HCEC 1CT (cell line): ENCODE results near the gene SMPDL3A.
A peak's percentile ranks its signal among the peaks of the same experiment; 100 is the strongest.
"Not testable (repeated sequence)": the region's sequence is repeated elsewhere in the genome, so short reads cannot be mapped to it uniquely, and the experiment has no call there.

ENCODE experiments used
- DNase-seq: peaks from one replicate; pipeline ENCODE4 v3.0.0-alpha.2; 2017

The SMPDL3A gene, protein sequence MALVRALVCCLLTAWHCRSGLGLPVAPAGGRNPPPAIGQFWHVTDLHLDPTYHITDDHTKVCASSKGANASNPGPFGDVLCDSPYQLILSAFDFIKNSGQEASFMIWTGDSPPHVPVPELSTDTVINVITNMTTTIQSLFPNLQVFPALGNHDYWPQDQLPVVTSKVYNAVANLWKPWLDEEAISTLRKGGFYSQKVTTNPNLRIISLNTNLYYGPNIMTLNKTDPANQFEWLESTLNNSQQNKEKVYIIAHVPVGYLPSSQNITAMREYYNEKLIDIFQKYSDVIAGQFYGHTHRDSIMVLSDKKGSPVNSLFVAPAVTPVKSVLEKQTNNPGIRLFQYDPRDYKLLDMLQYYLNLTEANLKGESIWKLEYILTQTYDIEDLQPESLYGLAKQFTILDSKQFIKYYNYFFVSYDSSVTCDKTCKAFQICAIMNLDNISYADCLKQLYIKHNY

DNA sequence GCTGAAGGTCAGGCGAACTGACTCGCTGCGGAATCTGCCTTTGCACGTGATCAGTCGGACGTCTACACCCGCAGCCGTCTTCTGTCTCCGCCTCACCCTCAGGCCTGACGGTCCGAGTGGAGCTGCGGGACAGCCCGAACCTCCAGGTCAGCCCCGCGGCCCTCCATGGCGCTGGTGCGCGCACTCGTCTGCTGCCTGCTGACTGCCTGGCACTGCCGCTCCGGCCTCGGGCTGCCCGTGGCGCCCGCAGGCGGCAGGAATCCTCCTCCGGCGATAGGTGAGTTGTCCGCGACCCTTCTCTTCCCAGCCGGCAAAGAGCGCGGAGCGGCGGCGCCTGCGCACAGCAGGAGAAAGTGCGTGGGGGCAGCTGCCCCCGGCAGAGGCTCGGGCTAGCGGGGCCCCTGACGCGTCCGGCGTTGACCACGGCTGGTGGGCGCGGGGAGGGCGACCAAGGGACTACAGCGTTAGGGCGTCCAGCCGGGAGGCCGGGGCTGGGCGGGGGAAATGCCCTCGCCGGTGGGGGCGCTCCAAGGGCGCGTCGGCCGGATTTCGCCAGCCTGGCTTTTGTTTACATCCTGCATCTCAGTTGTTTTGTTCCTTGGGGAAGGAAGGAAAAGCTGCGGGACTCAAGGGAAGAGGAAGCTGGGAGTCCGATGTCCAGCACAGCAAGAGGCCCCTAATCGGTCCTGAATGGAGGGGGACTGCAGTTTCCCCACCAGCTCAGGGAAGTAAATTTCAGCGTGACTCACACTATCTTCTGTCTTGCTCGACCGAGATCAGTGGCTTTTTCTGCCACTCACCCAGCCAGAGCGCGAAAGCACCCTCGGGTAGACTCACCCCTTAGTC, at the start of gene SMPDL3A:
SMPDL3A (plus strand) TSS at position 77 of the 846 bp plus-strand sequence; CDS start at position 166, 89 bp downstream.
- DNase-seq = peak; percentile 89

DNA sequence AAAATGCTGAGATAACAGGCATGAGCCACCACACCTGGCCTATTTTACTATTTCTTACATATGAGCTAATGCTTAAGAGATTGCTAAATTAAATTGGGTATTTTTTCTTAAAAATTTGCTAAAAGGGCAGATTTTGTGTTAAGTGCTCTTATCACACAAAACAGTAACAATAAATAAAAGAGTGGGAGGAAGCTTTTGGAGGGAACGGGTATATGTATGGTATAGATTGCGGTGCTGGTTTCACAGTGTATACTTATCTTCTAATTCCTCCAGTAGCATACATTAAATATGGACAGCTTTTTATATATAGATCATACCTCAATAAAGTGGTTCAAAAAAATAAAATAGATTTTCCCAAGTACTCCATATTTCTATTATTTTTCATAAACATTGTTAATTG, 49.0 kb upstream of the SMPDL3A start:
- DNase-seq = no peak

DNA sequence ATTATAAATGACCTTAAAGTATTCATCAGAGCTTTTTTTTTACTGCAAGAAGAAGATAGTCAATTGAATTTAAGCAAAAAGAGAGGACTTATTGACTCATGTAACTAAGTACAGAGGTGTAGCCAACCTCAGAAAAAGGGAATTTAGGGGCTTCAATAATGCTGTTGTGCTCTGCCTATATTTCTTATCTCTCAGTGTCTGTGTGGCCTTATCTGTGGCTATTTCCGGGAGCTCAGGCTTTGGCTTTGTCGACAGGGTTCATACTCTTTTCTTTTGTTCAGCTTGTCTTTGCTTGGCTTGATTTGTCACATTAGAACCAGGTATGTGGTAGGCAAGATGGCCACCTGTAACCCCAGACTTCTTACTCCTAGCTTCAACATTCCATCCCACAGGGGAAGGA, 48.1 kb upstream of the SMPDL3A start:
- no peak for DNase-seq

DNA sequence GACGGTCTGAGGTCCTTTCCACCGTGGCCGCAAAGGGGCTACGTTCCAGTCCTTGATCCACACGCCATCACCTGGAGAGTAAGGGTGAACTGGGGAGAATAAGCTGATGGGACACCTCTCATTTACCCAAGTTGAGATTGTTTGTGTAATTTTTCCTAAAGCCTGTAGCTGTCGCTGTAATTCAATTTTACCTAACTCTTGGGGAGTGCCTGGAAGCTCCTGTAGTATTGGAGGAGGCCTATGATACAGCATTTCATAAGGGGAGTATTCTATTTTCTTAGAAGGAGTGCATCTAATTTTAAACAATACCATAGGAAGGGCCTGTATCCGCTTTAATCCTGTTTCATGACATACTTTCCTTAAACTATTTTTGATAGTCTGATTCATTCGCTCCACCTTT, 44.8 kb upstream of the SMPDL3A start:
- DNase-seq = not testable (repeated sequence)

DNA sequence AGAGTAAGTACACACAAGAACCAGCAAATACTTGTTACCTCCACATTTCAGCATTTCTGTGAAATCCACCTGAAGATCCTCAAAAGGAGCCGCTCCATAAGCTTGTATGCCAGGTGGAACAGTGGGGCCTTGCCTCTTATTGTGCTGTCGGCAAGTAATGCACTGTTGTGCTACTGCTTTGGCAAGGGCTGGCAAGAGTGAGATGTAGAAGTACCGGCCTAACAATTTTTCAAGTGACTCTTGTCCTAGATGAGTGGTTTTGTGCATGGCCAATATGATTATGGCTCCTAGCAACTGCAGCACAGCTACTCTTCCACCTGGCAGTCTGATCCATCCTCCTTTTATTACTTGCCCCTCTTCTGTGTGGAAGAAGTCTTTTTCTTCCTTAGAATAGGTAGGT, 44.2 kb upstream of the SMPDL3A start:
- not testable (repeated sequence) for DNase-seq

DNA sequence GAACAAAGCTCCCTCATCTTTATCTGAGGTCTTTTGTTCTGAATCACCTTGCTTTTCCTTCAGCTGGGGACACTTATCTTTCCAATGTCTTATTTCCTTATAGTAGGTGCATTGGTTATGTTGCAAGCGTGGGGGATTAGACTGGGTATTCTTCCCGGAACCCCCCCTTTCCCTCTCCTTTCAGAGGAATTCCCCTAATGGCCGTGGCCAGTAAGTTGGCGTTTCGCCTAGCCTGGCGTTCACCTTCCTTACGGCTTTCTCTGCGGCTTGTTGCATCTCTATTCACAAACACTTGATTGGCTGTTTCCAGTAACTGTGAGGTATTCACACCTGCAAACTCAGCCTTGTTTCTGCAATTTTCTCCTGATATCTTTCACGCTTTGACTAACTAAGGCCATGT, 42.4 kb upstream of the SMPDL3A start:
- DNase-seq = no peak

DNA sequence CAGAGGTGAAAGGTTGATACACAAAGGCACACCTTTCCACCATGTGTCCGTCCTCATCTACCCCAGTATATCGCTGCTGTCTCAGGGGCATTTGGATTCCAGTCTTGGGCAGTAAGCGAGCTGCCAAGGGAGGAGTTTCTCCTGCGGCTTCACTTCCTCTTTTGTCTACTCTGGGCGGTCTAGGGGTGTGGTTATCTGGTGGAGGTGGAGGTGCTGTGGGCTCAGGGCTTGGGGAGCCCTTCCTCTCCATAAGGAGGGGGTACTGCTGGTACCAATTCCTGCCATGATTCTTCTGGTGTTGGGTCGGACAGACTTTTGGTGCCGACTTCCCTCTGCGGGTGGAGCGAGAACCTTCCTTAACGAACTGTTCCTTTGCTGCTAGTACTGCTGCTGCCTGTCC, 41.5 kb upstream of the SMPDL3A start:
- DNase-seq = no peak

DNA sequence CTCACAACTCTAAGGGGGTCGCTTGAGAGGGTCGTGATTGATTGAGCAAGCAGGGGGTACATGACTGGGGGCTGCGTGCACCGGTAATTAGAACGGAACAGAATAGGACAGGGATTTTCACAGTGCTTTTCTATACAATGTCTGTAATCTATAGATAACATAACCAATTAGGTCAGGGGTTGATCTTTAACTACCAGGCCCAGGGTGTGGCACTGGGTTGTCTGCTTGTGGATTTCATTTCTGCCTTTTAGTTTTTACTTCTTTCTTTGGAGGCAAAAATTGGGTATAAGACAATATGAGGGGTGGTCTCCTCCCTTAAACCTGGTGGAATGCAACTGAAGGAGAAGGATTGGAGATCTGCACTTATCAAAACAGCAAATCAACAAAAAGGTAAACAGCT, 40.1 kb upstream of the SMPDL3A start:
- DNase-seq = not testable (repeated sequence)

DNA sequence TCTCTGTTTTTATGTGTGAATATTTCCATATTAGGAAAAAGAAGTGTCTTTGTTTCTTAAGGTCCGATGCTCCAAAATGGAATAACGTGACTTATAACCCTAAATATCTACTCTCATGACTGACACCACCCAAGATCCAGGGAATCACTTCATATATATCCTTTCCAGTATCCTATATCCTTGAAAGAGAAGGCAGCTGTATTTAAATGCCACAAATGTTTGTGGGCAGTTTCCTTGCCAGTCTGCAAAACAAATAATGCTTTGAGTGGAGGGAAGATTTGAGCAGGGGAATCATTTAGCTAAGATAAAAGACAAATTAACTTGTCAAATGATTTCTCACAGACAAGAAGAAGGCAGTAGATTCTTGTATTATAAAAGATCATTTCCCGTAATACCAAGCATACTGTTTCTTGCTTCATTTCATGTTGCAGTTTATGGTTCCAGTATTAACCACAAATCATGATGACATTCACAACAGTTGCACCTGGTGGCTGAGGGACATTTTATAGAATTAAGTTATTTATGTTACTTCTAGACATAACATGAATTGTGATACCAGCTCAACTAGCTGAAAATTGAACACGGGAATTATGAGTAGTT, 39.5 kb upstream of the SMPDL3A start:
- DNase-seq = no peak

DNA sequence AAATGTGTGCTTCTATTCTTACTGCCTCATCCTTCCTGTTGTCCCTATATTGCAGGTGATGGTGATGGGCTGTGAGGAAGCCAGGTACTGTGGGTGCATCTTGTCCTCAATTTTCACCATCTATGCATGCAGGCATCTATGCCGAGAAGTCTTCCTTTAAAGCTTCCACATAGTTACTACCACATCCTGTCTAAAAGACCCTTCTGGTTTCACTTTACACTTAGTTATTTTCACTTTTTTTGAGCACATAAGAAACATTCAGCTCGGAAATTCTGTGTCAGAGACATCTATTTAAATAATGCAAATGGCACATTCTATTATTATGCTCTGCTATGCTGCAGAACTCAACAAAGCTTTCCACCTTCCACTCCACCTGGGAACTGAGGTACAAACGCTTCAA, 37.7 kb upstream of the SMPDL3A start:
- no peak for DNase-seq

DNA sequence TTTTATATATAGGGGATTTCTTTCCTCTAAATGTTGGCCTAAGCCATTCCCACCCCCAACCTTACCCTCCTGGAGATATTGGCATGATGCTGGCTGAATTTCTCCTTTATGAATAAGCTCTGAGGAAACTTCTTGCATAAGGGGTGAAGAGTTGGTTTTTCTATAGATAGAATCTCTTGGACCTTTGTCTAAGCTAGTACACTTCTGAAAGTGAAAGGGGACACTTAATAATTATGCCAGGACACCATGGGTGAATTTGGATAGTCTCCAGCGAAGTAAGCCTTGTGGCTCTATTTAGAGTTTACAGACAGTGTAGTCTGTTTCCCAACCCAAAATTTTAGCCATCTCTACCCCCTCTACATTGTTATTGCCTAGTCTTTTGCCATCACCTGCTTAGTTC, 36.6 kb upstream of the SMPDL3A start:
- DNase-seq = no peak

DNA sequence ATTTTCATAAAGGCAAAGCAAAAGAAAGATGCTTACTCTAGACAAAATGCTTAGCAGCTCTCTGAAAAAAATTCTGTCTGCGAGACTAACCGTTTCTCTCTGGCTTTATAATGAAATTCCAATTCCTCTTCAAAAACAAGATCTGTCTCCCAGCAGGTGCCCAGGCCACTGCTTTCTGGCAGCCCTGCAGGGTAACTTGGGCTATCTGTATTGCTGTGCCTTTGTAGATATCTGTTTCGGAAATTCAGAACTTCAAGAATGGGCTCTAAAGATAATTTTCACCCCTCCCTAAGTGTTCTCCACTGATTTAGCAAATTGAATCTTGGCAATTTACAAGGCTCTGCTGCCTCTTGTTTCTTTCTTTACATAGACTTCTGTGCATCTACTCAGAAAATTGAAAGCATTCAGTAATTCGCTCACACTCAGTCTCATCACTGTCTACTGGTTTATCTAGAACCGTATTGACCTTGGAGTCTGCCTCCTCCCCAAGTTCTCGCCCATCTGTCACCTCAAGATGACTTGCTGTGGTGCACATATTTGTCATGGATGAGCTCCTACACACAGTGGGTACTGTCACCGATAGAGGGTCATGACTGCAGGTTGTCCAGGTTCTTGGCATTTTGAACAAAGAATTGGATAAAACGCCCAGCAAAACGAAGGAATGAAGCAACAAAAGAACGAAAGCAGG, 35.9 kb upstream of the SMPDL3A start:
- DNase-seq = no peak

DNA sequence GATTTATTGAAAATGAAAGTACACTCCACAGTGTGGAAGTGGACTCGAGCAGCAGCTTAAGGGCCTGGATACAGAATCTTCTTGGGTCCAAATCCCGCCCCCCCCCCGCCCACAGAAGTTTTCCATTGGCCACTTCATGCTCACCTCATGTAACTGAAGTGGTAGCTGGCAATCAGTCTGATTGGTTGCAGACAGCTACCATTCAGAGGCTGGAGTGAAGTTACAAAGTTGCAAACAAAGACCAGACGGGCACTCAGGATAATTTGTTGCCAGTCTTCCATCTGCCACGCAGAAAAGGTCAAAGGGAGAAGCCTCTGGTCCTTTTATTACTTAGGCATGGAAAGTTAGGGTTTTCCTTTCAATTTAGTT, 35.4 kb upstream of the SMPDL3A start:
- DNase-seq = peak; percentile 9

DNA sequence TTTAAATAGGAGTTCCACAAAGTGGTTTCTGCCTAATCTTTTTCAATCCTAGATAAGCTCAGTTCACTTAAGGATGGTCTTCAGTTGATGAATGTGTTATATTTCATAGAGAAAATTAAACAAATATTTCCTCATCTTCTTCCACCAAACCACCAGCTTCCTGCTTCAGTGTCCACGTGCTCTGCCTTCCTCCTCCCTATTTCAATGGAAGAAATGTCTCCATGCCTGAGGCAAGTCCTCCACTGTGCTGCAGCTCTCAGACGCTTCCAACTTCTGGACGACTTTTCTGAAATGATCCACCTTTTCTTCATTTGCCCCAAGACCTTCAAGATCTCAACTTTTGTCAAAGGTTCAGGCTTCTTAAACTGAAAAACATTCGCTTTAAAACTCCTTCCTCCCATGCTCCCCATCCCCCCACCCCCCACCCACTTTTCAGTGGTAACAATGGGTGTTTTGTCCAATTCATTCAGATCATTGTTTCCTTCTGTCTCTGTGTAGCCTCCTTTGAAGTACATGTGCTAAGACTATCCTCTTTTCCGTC, 34.8 kb upstream of the SMPDL3A start:
- DNase-seq = no peak

DNA sequence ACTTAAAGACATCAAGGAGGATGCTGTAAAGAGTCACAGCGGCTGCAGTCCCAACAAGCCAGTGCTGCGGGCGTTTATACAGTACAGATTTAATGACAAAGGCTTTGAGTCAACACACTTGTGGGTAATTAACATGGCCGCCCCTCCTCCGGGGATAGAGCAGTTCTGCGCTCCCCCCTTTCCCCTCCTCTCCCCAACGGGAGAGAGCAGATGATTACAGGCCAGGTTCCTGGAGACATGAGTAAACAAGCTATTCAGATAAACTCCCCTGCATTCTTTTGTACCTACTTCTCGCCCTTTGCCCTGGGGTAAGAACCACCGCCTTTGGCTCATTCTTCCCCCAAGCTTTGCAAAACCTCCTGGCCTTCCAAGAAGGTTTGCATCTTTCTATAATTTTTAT, 33.2 kb upstream of the SMPDL3A start:
- no peak for DNase-seq

DNA sequence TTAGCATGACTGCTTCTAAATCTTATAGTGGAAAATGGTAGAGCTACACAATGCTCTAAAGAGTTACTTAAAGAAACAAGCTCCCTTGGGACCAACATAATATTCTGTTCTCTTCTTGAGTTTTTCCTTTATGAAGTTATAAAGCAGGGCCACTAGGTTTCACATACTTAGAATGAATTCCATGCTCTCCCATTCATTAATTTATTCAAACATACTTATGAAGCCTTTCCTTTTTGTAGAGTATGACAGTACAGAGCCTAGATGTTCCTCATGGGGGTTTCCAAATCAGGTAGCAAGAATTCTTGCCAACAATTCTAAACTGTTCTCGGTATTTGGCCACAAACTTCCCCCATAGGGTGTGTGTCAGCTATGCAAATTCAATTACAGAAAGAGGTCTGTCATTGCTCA, 30.1 kb upstream of the SMPDL3A start:
- DNase-seq = no peak

DNA sequence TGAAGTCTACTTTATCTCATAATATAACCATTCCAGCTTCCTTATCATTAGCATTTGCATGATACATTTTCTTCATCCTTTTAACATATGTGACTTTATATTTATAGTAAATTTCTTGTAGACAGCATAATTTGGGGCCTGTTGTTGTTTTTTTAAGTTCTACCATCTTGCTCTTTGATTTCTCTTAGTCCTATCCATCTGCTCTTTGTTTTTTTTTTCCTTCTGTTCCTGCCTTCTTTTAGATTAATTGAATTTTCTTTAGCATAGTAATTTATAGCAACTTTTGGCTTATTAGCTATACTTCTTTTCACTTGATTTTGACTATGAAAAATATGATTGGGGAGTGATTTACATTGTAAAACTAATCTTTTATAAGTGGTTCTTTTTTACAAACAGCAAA, 28.7 kb upstream of the SMPDL3A start:
- no peak for DNase-seq

DNA sequence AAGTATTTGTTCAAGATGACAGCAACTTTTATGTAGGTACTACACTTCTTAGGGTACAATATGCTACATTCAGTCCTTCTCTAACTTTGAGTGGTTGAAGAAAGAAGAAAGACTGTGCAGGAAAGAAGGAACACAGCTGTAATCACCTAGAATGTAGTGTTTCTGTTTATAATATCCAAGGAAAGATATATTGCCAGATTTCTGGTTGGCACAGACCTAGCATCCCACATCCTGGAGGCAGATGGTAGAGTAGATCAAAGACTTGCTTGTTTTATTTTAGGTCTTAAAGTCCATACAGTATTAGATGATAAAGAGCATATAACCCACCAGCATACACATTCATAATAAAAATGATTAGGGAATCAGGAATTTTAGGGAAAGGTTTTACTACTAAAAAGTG, 22.8 kb upstream of the SMPDL3A start:
- DNase-seq = no peak

DNA sequence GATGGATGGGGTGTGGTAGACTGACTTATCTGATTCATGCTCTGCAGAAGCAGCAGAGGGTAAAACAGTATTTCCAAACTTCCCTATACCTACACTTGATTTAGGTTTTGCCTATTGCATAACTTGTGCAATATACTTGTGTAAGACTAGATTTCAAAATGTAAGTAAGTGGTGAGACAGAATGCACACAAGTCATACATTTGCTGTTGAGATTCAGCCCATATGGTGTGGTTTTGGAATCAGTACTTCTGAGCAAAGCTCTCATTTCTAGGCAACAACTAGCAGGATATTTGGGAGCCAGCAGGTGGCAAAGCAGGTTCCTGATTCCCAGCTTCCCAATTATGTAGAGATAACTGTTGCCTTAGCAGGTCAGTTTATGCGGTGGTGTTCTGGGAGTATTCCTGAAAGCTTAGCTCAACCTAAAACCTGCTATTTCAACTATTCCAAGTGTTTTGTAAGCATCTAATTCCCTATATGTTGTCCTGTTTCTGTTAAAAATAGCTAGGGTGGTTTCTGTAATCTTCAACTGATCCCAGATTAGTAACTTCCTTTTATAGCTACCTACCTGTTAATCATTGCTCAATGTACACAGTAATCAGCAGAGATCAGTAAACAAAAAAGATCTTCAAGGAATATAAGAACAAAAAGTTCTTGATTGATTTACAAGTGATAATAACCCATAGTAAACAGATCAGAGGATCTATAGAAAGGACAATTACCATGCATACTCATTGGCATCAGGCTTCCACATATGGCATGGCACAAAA, 18.0 kb upstream of the SMPDL3A start:
- no peak for DNase-seq

DNA sequence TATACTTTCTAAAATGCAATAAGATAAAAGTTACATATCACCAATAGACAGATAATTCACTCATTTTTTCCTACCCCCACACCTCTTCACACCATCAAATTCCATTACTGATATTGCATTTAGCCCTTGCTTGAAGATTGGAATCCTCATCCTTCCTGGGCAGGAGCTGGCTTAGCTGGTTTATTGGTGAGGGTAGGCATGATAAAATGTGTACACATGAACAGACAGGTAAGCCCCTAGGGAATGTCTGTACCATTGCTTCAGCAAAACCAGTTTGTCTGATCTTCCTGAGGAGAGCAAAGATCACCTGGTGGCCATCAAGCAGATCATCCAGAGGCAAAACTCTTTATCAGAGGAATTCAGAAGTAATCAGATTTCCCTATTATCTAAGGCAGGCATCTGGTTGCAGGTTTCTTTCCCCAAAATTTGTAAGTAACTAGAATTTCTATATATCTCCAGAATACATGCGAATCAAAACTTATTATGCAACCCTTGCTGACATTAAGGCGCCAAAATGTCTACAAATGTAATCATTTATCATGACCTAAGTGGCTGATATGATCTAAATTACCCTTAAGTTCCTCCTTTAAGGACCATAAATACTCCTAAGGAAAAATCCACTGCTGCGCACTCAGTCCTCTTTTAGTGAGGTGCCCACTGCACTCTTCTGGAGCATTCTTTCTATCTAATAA, 16.2 kb upstream of the SMPDL3A start:
- DNase-seq = no peak

DNA sequence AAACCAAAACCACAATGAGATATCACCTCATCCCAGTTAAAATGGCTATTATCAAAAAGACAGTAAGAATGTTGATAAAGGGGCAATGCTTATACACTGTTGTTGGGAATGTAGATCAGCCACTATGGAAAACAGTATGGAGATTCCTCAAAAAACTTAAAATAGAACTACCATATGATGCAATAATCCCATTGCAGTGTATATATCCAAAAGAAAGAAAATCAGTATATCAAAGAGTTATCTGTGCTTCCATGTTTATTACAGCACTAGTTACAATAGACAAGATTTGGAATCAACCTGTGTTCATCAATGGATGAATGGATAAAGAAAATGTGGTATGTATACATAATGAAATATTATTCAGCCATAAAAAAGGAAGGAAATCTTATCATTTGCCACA, 13.1 kb upstream of the SMPDL3A start:
- DNase-seq = no peak
